A673 (cell line): ENCODE data around the gene RASSF3.

Source experiments
- EZH2 ChIP-seq: fragments of 200-600 bp; sonication (generic); IDR thresholded peaks from 2 replicates; pipeline ENCODE4 v1.6.1; 2017; ENCODE audit warnings: borderline replicate concordance, low read depth, mild to moderate bottlenecking, mixed read lengths, antibody characterized with exemption, low read length; ENCODE audit not compliant: poor library complexity, severe bottlenecking
- TF ChIP-seq, protein P1 (sequence below): fragments of 300-800, 200-600 bp; sonication (generic); conservative IDR thresholded peaks from 2 replicates; pipeline ENCODE4 v1.5.1; 2017; ENCODE audit warnings: low read depth, mild to moderate bottlenecking, antibody characterized with exemption, low read length, moderate library complexity, mixed read lengths

DNA sequence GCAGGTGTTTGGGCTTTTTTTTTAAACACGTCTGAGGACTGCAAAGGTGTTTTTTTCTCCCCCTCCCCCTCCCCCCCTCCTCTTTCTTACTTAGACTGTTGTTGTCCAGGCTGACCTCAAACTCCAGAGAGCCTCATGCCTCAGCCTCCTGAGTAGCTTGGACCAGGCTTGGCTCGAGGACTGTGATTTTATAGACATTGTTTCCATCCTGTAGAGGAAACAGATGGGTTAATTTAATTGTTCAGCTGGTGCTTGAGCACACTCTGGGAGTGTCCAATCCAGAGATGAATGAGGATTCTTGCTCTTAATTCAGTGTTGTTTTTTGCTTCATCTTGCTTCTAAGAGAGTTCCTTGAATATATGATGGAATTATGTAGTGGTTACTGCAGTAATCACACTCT is 42.1 kb downstream of the RASSF3 start:
- TF ChIP-seq, protein P1, sequence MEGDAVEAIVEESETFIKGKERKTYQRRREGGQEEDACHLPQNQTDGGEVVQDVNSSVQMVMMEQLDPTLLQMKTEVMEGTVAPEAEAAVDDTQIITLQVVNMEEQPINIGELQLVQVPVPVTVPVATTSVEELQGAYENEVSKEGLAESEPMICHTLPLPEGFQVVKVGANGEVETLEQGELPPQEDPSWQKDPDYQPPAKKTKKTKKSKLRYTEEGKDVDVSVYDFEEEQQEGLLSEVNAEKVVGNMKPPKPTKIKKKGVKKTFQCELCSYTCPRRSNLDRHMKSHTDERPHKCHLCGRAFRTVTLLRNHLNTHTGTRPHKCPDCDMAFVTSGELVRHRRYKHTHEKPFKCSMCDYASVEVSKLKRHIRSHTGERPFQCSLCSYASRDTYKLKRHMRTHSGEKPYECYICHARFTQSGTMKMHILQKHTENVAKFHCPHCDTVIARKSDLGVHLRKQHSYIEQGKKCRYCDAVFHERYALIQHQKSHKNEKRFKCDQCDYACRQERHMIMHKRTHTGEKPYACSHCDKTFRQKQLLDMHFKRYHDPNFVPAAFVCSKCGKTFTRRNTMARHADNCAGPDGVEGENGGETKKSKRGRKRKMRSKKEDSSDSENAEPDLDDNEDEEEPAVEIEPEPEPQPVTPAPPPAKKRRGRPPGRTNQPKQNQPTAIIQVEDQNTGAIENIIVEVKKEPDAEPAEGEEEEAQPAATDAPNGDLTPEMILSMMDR: no peak
- no peak for TF ChIP-seq EZH2
